C4-2B (cell line): ENCODE measurements around the gene LPAR2.

Source experiments
- ZFX ChIP-seq: fragments of 450-650 bp; IDR thresholded peaks from 2 replicates; pipeline ENCODE4 v1.6.1; 2017
- TF ChIP-seq, protein P1 (sequence below): fragments of 450-650 bp; conservative IDR thresholded peaks from 2 replicates; pipeline ENCODE4 v1.5.1; 2017; ENCODE audit warnings: mild to moderate bottlenecking

- TF ChIP-seq, protein P1, sequence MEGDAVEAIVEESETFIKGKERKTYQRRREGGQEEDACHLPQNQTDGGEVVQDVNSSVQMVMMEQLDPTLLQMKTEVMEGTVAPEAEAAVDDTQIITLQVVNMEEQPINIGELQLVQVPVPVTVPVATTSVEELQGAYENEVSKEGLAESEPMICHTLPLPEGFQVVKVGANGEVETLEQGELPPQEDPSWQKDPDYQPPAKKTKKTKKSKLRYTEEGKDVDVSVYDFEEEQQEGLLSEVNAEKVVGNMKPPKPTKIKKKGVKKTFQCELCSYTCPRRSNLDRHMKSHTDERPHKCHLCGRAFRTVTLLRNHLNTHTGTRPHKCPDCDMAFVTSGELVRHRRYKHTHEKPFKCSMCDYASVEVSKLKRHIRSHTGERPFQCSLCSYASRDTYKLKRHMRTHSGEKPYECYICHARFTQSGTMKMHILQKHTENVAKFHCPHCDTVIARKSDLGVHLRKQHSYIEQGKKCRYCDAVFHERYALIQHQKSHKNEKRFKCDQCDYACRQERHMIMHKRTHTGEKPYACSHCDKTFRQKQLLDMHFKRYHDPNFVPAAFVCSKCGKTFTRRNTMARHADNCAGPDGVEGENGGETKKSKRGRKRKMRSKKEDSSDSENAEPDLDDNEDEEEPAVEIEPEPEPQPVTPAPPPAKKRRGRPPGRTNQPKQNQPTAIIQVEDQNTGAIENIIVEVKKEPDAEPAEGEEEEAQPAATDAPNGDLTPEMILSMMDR, result no peak
- TF ChIP-seq ZFX, result no peak
Measured at GRCh38 chr19:19649155-19649554, 21.1 kb upstream of the LPAR2 start.
